GM23338 (cell line): ENCODE data around the gene AIM2. TPM values are rescaled to one million over a fixed set of nuclear protein-coding genes. Genes with fewer than 3 reads are reported as not detected.

Source experiments
- ATAC-seq: fragments of 200-7000 bp; cut with Tn5 transposase; 3 replicates; pipeline ENCODE4 v1.9.1; 2020
- DNase-seq: peaks from one replicate; pipeline ENCODE4 v3.0.0-alpha.2; 2015; ENCODE audit warnings: low spot score
- H2AFZ ChIP-seq: fragments of 200-600 bp; sonication (generic); 2 replicates; pipeline ENCODE4 v1.8.0; 2016; ENCODE audit warnings: antibody characterized with exemption, mild to moderate bottlenecking, moderate library complexity
- H3F3A ChIP-seq: fragments of 200-600 bp; sonication (generic); replicated peaks from 2 replicates; pipeline ENCODE4 v1.8.0; 2017; ENCODE audit warnings: antibody characterized with exemption, mixed run types, low read depth
- H3K27ac ChIP-seq: fragments of 200-600 bp; sonication (generic); 2 replicates; pipeline ENCODE4 v1.6.1; 2016; ENCODE audit warnings: low read depth
- H3K27me3 ChIP-seq: fragments of 200-600 bp; sonication (generic); 2 replicates; pipeline ENCODE4 v1.8.0; 2016; ENCODE audit warnings: mild to moderate bottlenecking, mixed run types, moderate library complexity; ENCODE audit not compliant: insufficient read depth
- H3K36me3 ChIP-seq: fragments of 200-600 bp; sonication (generic); 2 replicates; pipeline ENCODE4 v1.8.0; 2016; ENCODE audit warnings: mild to moderate bottlenecking; ENCODE audit not compliant: insufficient read depth
- H3K4me1 ChIP-seq: fragments of 200-600 bp; sonication (generic); 2 replicates; pipeline ENCODE4 v1.8.0; 2016; ENCODE audit warnings: mild to moderate bottlenecking, moderate library complexity; ENCODE audit not compliant: insufficient read depth
- H3K4me2 ChIP-seq: fragments of 200-600 bp; sonication (generic); 2 replicates; pipeline ENCODE4 v1.7.1; 2017; ENCODE audit warnings: mixed run types
- H3K4me3 ChIP-seq: fragments of 200-600 bp; sonication (generic); 2 replicates; pipeline ENCODE4 v1.6.1; 2016; ENCODE audit warnings: mixed run types
- H3K79me2 ChIP-seq: fragments of 200-600 bp; sonication (generic); replicated peaks from 2 replicates; pipeline ENCODE4 v1.8.0; 2017; ENCODE audit warnings: mild to moderate bottlenecking; ENCODE audit not compliant: insufficient read depth
- H3K9me2 ChIP-seq: fragments of 200-600 bp; sonication (generic); 2 replicates; pipeline ENCODE4 v1.8.0; 2017; ENCODE audit not compliant: insufficient read depth
- H4K20me1 ChIP-seq: fragments of 200-600 bp; sonication (generic); replicated peaks from 2 replicates; pipeline ENCODE4 v1.8.0; 2017; ENCODE audit warnings: mild to moderate bottlenecking; ENCODE audit not compliant: insufficient read depth
- H3K27ac Mint-ChIP-seq: 2 replicates; pipeline ENCODE4 v1.8.0; 2020; ENCODE audit warnings: inconsistent platforms, mild to moderate bottlenecking, moderate library complexity, mixed read lengths
- H3K27me3 Mint-ChIP-seq: 3 replicates; pipeline ENCODE4 v1.8.0; 2022; ENCODE audit warnings: low read depth, mild to moderate bottlenecking, moderate library complexity, mixed read lengths, inconsistent platforms; ENCODE audit not compliant: insufficient read depth, poor library complexity
- H3K36me3 Mint-ChIP-seq: 3 replicates; pipeline ENCODE4 v1.8.0; 2021; ENCODE audit warnings: low read depth, mild to moderate bottlenecking, inconsistent platforms, moderate library complexity, mixed read lengths
- H3K4me1 Mint-ChIP-seq: 3 replicates; pipeline ENCODE4 v1.8.0; 2020; ENCODE audit warnings: mild to moderate bottlenecking, inconsistent platforms, mixed read lengths
- H3K4me3 Mint-ChIP-seq: 3 replicates; pipeline ENCODE4 v1.8.0; 2021; ENCODE audit warnings: moderate library complexity, mild to moderate bottlenecking, inconsistent platforms, mixed read lengths
- H3K9me3 Mint-ChIP-seq: 3 replicates; pipeline ENCODE4 v1.8.0; 2020; ENCODE audit warnings: moderate library complexity, mild to moderate bottlenecking, inconsistent platforms, mixed read lengths
- CREB1 ChIP-seq: fragments of 250-450 bp; sonication (Bioruptor Pico); IDR thresholded peaks from 2 replicates; pipeline ENCODE4 v1.5.0; 2020; ENCODE audit warnings: low read depth, mild to moderate bottlenecking, moderate library complexity
- EZH2 ChIP-seq: fragments of 200-600 bp; sonication (generic); IDR thresholded peaks from one replicate; pipeline ENCODE4 v1.8.0; 2017; ENCODE audit warnings: antibody characterized with exemption, mild to moderate bottlenecking, low read depth; ENCODE audit not compliant: unreplicated experiment
- EZH2phosphoT487 ChIP-seq: fragments of 200-600 bp; sonication (generic); IDR thresholded peaks from one replicate; pipeline ENCODE4 v1.8.1; 2018; ENCODE audit warnings: antibody characterized with exemption; ENCODE audit not compliant: unreplicated experiment
- JUNB ChIP-seq: IDR thresholded peaks from one replicate; pipeline ENCODE4 v1.6.1; 2016; ENCODE audit warnings: antibody characterized with exemption; ENCODE audit not compliant: unreplicated experiment
- NANOG ChIP-seq: IDR thresholded peaks from 2 replicates; pipeline ENCODE4 v1.6.1; 2016; ENCODE audit warnings: antibody characterized with exemption, borderline replicate concordance
- POLR2AphosphoS5 ChIP-seq: IDR thresholded peaks from 2 replicates; pipeline ENCODE4 v1.6.1; 2016; ENCODE audit warnings: antibody characterized with exemption, low read depth
- STAT1 ChIP-seq: IDR thresholded peaks from one replicate; pipeline ENCODE4 v1.6.1; 2016; ENCODE audit warnings: antibody characterized with exemption; ENCODE audit not compliant: unreplicated experiment
- ZNF114 ChIP-seq: fragments of 250-450 bp; sonication (Bioruptor Pico); IDR thresholded peaks from 2 replicates; pipeline ENCODE4 v1.5.0; 2020; ENCODE audit warnings: mild to moderate bottlenecking, moderate library complexity
- ZNF331 ChIP-seq: fragments of 250-450 bp; sonication (Bioruptor Pico); IDR thresholded peaks from 2 replicates; pipeline ENCODE4 v1.5.0; 2020; ENCODE audit warnings: low read depth, mild to moderate bottlenecking, moderate library complexity
- polyA plus RNA-seq: library from polyadenylated mRNA; unstranded; fragments of >200 nt; fragmentation: Nextera tagmentation; extraction: Ambion mirVana; gene quantifications from 2 replicates; pipeline ENCODE4 v1.2.1, GENCODE V29; 2016
- total RNA-seq: library from RNA; depleted of rRNA; stranded (reverse); fragments of >200 nt; shearing (Covaris generic); gene quantifications from 2 replicates; pipeline ENCODE4 v1.2.3, GENCODE V29; 2014
- TF ChIP-seq, protein P1 (sequence below), 2 experiments: fragments of 200-600 bp in 1 of 2; sonication (generic) in 1 of 2; conservative IDR thresholded peaks; 2 replicates each; pipeline versions ENCODE4 v1.5.1 to v1.6.1; 2016 to 2017; ENCODE audit warnings: antibody characterized with exemption in 2 of 2, low read depth in 2 of 2, mild to moderate bottlenecking in 2 of 2, moderate library complexity in 1 of 2
- TF ChIP-seq, protein P2 (sequence below): fragments of 250-450 bp; sonication (Bioruptor Pico); IDR thresholded peaks from 2 replicates; pipeline ENCODE4 v1.5.0; 2020; ENCODE audit warnings: mild to moderate bottlenecking, moderate library complexity
- TF ChIP-seq, protein P3 (sequence below): IDR thresholded peaks from 2 replicates; pipeline ENCODE4 v1.6.1; 2016; ENCODE audit warnings: antibody characterized with exemption
- TF ChIP-seq, protein P4 (sequence below): IDR thresholded peaks from one replicate; pipeline ENCODE4 v1.6.1; 2018; ENCODE audit warnings: antibody characterized with exemption; ENCODE audit not compliant: unreplicated experiment

The AIM2 gene
- total and polyA plus RNA-seq, 2 experiments from 2014 or later, result 1.5 to 2.5 TPM

DNA sequence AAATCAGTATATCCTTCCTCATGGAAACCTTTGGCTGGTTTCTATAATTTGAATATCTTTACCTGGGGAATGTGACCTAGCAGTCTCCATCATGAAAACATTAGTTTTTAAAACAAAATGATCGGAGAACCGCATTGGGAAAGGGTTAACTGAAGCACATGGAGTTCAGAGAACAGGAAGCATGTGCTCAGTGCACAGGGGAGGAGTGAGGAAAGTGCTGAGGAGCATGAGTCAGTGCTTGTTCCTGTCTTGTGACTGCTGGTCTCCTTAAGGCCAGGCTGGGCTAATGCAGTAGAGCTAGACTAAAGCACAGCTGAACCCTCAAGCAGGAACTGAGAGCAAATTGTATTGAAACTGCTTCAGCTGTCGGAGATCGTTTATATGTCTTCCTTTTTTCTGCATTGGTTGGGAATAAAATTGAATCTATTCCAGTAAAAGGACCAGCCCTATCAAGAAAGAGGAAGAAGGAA is 61.1 kb downstream of the AIM2 start:
- TF ChIP-seq, protein P1, sequence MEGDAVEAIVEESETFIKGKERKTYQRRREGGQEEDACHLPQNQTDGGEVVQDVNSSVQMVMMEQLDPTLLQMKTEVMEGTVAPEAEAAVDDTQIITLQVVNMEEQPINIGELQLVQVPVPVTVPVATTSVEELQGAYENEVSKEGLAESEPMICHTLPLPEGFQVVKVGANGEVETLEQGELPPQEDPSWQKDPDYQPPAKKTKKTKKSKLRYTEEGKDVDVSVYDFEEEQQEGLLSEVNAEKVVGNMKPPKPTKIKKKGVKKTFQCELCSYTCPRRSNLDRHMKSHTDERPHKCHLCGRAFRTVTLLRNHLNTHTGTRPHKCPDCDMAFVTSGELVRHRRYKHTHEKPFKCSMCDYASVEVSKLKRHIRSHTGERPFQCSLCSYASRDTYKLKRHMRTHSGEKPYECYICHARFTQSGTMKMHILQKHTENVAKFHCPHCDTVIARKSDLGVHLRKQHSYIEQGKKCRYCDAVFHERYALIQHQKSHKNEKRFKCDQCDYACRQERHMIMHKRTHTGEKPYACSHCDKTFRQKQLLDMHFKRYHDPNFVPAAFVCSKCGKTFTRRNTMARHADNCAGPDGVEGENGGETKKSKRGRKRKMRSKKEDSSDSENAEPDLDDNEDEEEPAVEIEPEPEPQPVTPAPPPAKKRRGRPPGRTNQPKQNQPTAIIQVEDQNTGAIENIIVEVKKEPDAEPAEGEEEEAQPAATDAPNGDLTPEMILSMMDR (conservative IDR thresholded peaks at IDR 0.05; ENCODE audit: low read depth in 2 of 2), result no peak
- TF ChIP-seq POLR2AphosphoS5 (no peak), EZH2 (no peak), NANOG (no peak), EZH2phosphoT487 (no peak), ZNF114 (CRISPR knock-in tag) (no peak), CREB1 (CRISPR knock-in tag) (no peak), JUNB (no peak), STAT1 (no peak), ZNF331 (CRISPR knock-in tag) (no peak)
- TF ChIP-seq, protein P2, sequence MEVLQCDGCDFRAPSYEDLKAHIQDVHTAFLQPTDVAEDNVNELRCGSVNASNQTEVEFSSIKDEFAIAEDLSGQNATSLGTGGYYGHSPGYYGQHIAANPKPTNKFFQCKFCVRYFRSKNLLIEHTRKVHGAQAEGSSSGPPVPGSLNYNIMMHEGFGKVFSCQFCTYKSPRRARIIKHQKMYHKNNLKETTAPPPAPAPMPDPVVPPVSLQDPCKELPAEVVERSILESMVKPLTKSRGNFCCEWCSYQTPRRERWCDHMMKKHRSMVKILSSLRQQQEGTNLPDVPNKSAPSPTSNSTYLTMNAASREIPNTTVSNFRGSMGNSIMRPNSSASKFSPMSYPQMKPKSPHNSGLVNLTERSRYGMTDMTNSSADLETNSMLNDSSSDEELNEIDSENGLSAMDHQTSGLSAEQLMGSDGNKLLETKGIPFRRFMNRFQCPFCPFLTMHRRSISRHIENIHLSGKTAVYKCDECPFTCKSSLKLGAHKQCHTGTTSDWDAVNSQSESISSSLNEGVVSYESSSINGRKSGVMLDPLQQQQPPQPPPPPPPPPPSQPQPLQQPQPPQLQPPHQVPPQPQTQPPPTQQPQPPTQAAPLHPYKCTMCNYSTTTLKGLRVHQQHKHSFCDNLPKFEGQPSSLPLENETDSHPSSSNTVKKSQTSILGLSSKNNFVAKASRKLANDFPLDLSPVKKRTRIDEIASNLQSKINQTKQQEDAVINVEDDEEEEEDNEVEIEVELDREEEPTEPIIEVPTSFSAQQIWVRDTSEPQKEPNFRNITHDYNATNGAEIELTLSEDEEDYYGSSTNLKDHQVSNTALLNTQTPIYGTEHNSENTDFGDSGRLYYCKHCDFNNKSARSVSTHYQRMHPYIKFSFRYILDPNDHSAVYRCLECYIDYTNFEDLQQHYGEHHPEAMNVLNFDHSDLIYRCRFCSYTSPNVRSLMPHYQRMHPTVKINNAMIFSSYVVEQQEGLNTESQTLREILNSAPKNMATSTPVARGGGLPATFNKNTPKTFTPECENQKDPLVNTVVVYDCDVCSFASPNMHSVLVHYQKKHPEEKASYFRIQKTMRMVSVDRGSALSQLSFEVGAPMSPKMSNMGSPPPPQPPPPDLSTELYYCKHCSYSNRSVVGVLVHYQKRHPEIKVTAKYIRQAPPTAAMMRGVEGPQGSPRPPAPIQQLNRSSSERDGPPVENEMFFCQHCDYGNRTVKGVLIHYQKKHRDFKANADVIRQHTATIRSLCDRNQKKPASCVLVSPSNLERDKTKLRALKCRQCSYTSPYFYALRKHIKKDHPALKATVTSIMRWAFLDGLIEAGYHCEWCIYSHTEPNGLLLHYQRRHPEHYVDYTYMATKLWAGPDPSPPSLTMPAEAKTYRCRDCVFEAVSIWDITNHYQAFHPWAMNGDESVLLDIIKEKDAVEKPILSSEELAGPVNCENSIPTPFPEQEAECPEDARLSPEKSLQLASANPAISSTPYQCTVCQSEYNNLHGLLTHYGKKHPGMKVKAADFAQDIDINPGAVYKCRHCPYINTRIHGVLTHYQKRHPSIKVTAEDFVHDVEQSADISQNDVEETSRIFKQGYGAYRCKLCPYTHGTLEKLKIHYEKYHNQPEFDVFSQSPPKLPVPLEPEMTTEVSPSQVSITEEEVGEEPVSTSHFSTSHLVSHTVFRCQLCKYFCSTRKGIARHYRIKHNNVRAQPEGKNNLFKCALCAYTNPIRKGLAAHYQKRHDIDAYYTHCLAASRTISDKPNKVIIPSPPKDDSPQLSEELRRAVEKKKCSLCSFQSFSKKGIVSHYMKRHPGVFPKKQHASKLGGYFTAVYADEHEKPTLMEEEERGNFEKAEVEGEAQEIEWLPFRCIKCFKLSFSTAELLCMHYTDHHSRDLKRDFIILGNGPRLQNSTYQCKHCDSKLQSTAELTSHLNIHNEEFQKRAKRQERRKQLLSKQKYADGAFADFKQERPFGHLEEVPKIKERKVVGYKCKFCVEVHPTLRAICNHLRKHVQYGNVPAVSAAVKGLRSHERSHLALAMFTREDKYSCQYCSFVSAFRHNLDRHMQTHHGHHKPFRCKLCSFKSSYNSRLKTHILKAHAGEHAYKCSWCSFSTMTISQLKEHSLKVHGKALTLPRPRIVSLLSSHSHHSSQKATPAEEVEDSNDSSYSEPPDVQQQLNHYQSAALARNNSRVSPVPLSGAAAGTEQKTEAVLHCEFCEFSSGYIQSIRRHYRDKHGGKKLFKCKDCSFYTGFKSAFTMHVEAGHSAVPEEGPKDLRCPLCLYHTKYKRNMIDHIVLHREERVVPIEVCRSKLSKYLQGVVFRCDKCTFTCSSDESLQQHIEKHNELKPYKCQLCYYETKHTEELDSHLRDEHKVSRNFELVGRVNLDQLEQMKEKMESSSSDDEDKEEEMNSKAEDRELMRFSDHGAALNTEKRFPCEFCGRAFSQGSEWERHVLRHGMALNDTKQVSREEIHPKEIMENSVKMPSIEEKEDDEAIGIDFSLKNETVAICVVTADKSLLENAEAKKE (CRISPR knock-in tag), result no peak
- TF ChIP-seq, protein P3, sequence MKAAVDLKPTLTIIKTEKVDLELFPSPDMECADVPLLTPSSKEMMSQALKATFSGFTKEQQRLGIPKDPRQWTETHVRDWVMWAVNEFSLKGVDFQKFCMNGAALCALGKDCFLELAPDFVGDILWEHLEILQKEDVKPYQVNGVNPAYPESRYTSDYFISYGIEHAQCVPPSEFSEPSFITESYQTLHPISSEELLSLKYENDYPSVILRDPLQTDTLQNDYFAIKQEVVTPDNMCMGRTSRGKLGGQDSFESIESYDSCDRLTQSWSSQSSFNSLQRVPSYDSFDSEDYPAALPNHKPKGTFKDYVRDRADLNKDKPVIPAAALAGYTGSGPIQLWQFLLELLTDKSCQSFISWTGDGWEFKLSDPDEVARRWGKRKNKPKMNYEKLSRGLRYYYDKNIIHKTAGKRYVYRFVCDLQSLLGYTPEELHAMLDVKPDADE, result no peak
- TF ChIP-seq, protein P4, sequence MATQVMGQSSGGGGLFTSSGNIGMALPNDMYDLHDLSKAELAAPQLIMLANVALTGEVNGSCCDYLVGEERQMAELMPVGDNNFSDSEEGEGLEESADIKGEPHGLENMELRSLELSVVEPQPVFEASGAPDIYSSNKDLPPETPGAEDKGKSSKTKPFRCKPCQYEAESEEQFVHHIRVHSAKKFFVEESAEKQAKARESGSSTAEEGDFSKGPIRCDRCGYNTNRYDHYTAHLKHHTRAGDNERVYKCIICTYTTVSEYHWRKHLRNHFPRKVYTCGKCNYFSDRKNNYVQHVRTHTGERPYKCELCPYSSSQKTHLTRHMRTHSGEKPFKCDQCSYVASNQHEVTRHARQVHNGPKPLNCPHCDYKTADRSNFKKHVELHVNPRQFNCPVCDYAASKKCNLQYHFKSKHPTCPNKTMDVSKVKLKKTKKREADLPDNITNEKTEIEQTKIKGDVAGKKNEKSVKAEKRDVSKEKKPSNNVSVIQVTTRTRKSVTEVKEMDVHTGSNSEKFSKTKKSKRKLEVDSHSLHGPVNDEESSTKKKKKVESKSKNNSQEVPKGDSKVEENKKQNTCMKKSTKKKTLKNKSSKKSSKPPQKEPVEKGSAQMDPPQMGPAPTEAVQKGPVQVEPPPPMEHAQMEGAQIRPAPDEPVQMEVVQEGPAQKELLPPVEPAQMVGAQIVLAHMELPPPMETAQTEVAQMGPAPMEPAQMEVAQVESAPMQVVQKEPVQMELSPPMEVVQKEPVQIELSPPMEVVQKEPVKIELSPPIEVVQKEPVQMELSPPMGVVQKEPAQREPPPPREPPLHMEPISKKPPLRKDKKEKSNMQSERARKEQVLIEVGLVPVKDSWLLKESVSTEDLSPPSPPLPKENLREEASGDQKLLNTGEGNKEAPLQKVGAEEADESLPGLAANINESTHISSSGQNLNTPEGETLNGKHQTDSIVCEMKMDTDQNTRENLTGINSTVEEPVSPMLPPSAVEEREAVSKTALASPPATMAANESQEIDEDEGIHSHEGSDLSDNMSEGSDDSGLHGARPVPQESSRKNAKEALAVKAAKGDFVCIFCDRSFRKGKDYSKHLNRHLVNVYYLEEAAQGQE, result no peak
- no peaks in the 10 kb centered on the region for H3K36me3 ChIP-seq
- H3K79me2 ChIP-seq, result no peaks in the 10 kb centered on the region
- no peak overlapping the region for H3K27ac Mint-ChIP-seq
- H3F3A ChIP-seq, result no peaks in the 10 kb centered on the region
- no peak overlapping the region for H3K4me3 Mint-ChIP-seq
- no peaks in the 10 kb centered on the region for H3K4me1 ChIP-seq
- H3K27ac ChIP-seq, result no peak overlapping the region
- no peaks in the 10 kb centered on the region; the same call in 2 of the 3 replicates for H3K36me3 Mint-ChIP-seq
- H3K9me2 ChIP-seq, result no peaks in the 10 kb centered on the region
- H4K20me1 ChIP-seq, result no peaks in the 10 kb centered on the region
- ATAC-seq (no peak), DNase-seq (no peak)
- no peaks in the 10 kb centered on the region for H3K27me3 ChIP-seq
- H3K4me3 ChIP-seq, result no peak overlapping the region
- H3K9me3 Mint-ChIP-seq, result no peaks in the 10 kb centered on the region
- H3K4me1 Mint-ChIP-seq, result peaks cover 3% of the 10 kb centered on the region; the same call in 1 of the 3 replicates
- H3K4me2 ChIP-seq, result no peak overlapping the region
- H3K27me3 Mint-ChIP-seq, result no peaks in the 10 kb centered on the region
- H2AFZ ChIP-seq, result no peak overlapping the region
